Measurements from ENCODE around the gene PCDH9.

DNA sequence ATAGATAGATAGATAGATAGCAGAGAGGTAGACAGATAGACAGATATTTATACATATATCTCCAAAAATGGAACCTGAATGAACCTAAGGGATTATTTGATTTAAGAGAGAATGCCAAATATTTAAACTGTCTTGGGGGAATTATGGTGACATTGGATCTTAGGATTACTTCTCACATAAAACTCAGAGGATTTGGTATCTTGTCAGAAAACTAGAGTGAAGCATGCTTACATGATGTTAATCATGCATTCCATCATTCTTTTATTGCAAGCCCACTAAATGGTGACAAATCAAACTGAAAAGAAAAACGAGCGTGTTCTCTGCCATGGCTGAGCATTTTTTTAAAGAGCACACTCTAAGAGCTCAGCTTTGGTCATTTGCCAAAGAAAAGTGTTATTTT lies 165.2 kb downstream of the PCDH9 start:
- TF ChIP-seq, protein P1, sequence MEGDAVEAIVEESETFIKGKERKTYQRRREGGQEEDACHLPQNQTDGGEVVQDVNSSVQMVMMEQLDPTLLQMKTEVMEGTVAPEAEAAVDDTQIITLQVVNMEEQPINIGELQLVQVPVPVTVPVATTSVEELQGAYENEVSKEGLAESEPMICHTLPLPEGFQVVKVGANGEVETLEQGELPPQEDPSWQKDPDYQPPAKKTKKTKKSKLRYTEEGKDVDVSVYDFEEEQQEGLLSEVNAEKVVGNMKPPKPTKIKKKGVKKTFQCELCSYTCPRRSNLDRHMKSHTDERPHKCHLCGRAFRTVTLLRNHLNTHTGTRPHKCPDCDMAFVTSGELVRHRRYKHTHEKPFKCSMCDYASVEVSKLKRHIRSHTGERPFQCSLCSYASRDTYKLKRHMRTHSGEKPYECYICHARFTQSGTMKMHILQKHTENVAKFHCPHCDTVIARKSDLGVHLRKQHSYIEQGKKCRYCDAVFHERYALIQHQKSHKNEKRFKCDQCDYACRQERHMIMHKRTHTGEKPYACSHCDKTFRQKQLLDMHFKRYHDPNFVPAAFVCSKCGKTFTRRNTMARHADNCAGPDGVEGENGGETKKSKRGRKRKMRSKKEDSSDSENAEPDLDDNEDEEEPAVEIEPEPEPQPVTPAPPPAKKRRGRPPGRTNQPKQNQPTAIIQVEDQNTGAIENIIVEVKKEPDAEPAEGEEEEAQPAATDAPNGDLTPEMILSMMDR (IDR thresholded peaks at IDR 0.05; ENCODE audit: low read depth, low read length): no peak
- TF ChIP-seq EZH2phosphoT487 (IDR thresholded peaks at IDR 0.05; ENCODE audit: low read depth): no peak

All from OCI-LY3 (cell line).